Measurements from ENCODE around the gene TOX2.

Gene TOX2

DNA sequence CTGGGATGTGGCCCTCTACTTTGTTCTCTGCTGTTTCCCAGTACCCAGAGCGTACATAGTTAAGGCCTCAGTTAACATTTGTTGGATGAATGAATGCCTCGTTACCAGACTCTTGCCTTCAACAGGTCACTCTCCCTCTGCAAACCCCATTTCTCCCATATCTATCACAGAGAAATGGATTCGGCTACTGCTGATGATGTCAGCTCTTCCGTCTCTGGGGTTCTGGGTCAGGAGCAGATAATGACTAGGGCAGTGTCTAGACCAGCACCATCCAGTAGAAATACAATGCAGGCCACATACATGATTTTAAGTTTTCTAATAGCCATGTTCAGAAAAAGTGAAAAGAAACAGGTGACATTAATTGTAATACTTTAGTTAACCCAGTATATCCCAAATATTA is 47.9 kb downstream of the TOX2 start:
- peaks cover 5% of the 10 kb centered on the region for H3K4me1 Mint-ChIP-seq
- no peaks in the 10 kb centered on the region for H3K36me3 Mint-ChIP-seq (ENCODE audit: low read depth)
- TF ChIP-seq, protein P1, sequence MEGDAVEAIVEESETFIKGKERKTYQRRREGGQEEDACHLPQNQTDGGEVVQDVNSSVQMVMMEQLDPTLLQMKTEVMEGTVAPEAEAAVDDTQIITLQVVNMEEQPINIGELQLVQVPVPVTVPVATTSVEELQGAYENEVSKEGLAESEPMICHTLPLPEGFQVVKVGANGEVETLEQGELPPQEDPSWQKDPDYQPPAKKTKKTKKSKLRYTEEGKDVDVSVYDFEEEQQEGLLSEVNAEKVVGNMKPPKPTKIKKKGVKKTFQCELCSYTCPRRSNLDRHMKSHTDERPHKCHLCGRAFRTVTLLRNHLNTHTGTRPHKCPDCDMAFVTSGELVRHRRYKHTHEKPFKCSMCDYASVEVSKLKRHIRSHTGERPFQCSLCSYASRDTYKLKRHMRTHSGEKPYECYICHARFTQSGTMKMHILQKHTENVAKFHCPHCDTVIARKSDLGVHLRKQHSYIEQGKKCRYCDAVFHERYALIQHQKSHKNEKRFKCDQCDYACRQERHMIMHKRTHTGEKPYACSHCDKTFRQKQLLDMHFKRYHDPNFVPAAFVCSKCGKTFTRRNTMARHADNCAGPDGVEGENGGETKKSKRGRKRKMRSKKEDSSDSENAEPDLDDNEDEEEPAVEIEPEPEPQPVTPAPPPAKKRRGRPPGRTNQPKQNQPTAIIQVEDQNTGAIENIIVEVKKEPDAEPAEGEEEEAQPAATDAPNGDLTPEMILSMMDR (IDR thresholded peaks at IDR 0.05; ENCODE audit: unreplicated experiment in 3 of 3), result no peak
- H3K9me3 Mint-ChIP-seq, result no peaks in the 10 kb centered on the region
- no peak overlapping the region for H3K27ac Mint-ChIP-seq
- peaks cover 18% of the 10 kb centered on the region for H3K27me3 Mint-ChIP-seq (ENCODE audit: low read depth)
- no peak overlapping the region for H3K4me3 Mint-ChIP-seq

DNA sequence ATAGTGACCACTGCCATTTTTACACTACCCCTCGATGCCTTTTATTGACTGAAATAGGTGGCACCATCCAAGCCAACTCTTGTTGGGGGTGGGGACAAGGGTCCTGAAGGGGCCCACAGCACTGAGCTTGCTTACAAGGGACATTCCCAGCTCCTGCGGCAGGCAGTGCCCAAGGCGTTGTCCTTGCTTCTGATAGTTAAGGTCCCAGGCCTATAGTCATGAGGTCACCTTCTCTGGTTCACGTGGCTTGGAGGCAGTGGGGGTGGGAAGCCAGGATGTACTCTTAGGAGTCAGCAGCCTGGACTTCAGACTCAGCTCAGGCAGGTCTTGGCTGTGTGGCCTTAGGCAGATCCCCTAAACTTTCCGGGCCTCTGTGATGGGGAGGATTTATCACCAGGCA is 48.6 kb downstream of the TOX2 start:
- Mint-ChIP-seq H3K27me3 (ENCODE audit: low read depth) (peaks cover 15% of the 10 kb centered on the region), H3K4me3 (no peak overlapping the region), H3K36me3 (ENCODE audit: low read depth) (no peaks in the 10 kb centered on the region), H3K4me1 (peaks cover 5% of the 10 kb centered on the region), H3K27ac (no peak overlapping the region), H3K9me3 (no peaks in the 10 kb centered on the region)
- TF ChIP-seq, protein P1 (IDR thresholded peaks at IDR 0.05; ENCODE audit: unreplicated experiment in 3 of 3), result no peak

DNA sequence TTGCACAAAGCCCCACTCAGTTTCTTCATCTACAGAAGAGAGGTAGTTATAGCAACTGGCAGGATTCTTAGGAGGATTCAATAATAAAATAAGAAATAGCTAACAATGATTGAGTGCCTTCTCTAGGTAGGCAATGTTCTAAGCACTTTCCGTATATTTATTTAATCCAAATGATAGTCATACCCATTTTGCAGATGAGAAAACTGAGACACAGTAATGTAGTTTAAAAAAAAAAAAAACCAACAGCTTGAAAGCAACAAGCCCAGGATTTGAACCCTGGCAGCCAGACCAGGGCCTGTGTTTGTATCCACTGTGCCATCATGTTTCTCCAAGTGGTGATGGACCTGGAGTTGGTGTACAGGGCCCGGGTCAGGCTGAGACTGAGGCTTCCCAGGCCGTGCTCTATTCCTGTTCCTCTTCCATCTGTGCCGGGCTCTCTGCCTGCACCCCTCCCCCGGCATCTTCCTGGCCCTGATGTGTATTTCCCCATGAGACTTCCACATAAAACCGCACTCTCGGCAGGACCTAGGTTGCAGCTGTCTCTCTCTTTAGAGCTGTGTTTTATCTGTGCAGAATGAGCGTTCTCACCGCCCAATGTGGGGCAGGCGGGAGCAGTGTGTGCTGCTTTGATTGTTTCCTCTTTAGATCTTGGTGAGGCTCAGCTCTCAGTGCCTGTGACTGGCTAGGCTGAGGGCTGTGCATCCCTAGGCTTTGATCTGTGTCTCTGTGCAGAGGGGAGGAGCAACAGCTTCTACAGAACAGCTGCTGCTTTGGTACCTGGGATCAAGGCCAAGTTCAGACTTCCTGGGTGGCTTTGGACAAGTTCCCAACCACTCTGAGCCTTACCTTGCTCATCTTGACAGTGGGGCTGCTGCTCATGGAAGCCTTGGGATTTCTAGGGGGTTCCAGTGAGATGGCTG is 49.5 kb downstream of the TOX2 start:
- H3K4me3 Mint-ChIP-seq, result peak overlapping the region in 1 of 3 experiments; percentile 19
- TF ChIP-seq, protein P1 (IDR thresholded peaks at IDR 0.05; ENCODE audit: unreplicated experiment in 3 of 3), result no peak
- H3K9me3 Mint-ChIP-seq, result no peaks in the 10 kb centered on the region
- H3K27ac Mint-ChIP-seq, result no peak overlapping the region
- peaks cover 5% of the 10 kb centered on the region for H3K4me1 Mint-ChIP-seq
- peaks cover 10% of the 10 kb centered on the region for H3K27me3 Mint-ChIP-seq (ENCODE audit: low read depth)
- H3K36me3 Mint-ChIP-seq (ENCODE audit: low read depth), result no peaks in the 10 kb centered on the region

DNA sequence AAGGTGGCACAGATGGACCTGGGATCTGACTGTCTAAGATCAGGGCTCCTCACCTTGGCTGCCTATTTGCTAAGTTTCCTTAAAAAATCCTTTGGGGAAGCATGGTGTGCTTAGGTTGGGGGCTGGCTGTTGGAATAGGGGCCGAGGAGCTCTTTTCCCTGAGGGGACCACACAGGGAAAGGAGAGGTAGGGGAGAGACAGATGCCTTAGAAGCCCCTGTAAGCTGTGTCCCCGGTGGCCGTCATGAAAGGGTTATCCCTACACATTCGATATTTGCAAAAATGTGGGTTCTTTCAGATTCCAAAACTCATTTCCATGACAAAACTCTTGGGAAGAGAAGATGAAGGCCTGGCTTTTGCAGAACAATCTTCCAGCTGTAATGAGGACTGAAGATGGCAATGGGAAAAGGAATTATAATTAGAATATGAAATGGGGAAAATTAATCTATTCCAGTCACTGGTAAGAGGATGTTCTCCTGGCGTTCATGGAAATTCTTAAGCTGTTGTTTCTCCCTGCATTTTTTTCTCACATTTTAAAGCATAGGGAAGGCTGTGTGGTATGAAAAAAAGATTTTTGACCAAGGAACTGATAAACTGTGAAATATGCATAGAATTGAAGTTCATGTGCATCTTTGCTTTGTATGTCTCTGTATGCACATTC is 53.8 kb downstream of the TOX2 start:
- H3K9me3 Mint-ChIP-seq, result no peaks in the 10 kb centered on the region
- H3K36me3 Mint-ChIP-seq (ENCODE audit: low read depth), result no peaks in the 10 kb centered on the region
- TF ChIP-seq, protein P1 (IDR thresholded peaks at IDR 0.05; ENCODE audit: unreplicated experiment in 3 of 3), result no peak
- H3K27me3 Mint-ChIP-seq (ENCODE audit: low read depth), result peaks cover 10% of the 10 kb centered on the region
- peaks cover 5% of the 10 kb centered on the region for H3K4me1 Mint-ChIP-seq
- no peak overlapping the region for H3K27ac Mint-ChIP-seq
- no peak overlapping the region for H3K4me3 Mint-ChIP-seq

DNA sequence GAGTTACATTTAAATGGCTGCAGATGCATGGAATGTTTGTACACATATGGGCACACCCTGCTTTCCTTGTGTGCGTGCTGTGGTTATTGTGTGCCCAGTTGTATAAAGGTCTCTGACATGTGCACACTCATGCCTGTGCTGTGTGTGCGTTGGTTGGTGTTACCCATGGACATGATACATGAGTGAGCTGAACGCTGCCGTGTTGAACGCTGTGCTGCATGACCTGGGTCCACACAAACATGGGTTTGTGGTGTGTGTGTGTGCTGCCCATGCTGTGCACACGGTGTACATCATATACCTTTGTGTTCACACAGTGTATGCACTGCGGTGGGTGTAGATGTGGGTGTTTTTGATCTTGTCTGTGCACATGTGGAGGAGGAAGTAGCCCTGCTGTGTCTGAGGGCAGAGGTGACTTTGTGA is 54.4 kb downstream of the TOX2 start:
- no peak overlapping the region for H3K27ac Mint-ChIP-seq

More for the DNA sequence above, 54.4 kb downstream of the TOX2 start:
- peaks cover 10% of the 10 kb centered on the region for H3K27me3 Mint-ChIP-seq (ENCODE audit: low read depth)
- H3K4me3 Mint-ChIP-seq, result no peak overlapping the region
- no peaks in the 10 kb centered on the region for H3K9me3 Mint-ChIP-seq
- TF ChIP-seq, protein P1 (IDR thresholded peaks at IDR 0.05; ENCODE audit: unreplicated experiment in 3 of 3), result no peak
- no peaks in the 10 kb centered on the region for H3K36me3 Mint-ChIP-seq (ENCODE audit: low read depth)
- H3K4me1 Mint-ChIP-seq, result peaks cover 4% of the 10 kb centered on the region
